Globus pallidus (tissue), 1 donor: ENCODE results near the gene ELAVL3.
"Not testable (repeated sequence)": the region's sequence is repeated elsewhere in the genome, so short reads cannot be mapped to it uniquely, and the experiment has no call there.

Source experiments
- DNase-seq: peaks from one replicate; pipeline ENCODE4 v3.0.0-alpha.2; 2015; ENCODE audit warnings: low spot score

The ELAVL3 gene

GRCh38 chr19:11486661-11487503, 6.0 kb upstream of the ELAVL3 start:
- no peak for DNase-seq

GRCh38 chr19:11485245-11485837, 4.5 kb upstream of the ELAVL3 start:
- DNase-seq, result no peak

GRCh38 chr19:11483366-11484111, 2.7 kb upstream of the ELAVL3 start:
- DNase-seq, result no peak

DNA sequence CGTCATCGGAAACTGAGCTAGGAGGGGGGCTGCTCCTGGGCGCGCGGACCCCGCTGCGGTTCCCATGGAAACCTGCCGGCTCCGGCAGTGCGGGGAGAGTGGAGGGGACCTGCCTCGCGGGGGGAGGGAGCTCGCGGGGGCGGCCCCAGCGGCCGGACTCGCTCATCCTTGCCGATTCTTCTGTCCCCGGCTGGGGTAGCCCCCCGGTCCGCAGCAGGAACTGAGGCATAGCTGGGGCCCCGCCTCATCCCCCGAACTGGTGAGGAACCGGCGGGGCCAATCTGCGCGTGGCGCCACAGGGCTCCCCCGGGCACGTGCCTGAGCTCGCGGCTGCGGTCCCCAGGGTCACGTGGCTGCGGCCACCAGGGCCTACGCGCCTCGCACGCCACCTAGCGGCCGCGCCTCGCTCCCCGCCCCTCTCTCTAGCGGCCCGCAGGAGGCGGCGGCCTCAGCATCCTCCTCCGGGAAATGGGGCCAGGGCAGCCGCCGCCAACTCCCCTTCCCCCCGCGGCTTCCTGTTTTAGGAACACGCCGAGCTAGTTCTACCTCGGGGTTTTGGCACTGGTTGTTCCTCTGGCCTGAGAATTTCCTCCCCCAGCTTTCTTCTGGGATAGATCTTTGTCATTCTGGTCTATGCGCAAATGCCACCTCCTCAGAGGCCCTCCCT, 1.7 kb upstream of the ELAVL3 start:
- peak; percentile 84 for DNase-seq

- DNase-seq, result peak; percentile 98
These were observed 913 bp upstream of the ELAVL3 start for GRCh38 chr19:11481534-11482383.

DNA sequence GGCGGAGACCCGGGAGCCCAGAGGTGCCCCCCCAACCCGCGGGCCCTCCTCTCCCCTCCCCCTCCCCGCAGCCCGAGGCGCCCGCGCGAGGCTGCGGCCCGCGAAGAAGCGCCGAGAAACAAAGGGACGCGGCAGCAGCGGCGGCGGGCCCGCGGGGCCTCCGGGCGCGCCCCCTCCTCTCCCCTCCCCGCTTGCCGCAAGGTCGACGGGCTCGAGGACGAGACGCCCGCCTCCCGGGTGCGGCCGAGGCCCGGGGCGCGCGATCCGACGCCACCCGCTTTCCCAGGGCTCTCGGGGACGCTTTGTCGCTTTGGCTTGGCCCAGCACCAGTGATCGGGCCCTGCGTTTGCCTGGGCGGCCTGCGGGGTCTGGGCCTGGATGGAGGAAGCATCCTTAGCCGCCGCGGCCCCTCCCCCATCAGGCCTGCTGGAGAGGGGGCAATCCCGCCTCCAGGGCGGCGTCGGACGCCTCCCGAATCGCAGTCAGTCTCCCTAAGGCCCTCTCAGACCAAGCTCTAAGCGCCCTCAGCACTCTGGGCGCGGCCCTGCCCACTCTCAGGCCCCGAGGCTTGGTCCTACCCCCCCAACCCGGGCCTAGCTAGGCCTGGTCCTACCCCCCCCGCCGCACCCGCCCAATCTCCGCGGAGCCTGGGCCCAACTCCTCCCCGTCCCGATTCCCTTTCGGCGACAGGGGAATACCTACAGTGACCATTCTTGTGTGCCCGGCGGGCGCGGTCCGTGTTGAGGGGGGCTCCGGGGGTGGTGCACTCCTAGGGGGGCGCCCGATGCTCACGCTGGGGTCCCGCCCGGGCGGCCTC, 740 bp downstream of the ELAVL3 start:
- DNase-seq, result peak; percentile 41

DNA sequence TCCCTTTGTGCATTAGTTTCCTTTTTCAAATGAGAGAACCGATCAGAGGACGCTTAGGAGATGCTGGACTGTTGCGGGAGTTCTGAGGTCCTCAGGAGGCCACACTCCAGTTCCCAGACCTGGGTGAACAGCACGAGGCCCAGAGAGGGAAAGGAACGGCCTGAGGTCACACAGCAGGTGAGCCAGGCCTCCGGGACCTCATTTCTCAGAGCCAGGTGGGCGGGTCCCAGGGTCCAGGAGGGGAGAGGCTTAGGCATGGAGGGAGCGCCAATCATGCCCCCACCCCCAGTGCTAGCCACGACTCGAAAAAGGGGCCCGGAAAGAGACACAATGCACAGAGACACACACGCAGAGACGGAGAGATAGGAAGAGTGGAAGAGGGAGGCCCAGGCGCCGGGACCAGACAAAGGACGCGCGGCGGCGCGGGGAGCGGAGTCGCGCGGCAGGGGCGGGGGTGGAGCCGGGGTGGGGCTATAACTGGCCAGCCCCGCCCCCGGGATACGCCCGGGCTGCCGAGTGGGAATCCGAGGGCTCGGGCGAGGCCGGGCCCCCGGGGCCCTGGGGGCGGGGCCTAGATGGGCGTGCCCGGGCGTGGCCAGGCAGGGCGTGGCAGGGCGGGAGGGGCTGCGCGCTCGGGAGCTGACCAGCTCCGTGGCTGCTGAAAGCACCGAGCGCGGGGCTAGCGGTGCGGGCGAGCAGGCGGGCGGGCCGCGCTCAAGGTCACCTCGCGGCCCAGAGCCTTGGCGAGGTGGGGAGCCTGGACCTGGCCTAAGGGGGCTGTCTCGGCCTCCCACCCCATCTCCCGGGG, 1.6 kb downstream of the ELAVL3 start:
- peak; percentile 88 for DNase-seq

- DNase-seq, result peak; percentile 73
These were observed 2.4 kb downstream of the ELAVL3 start for GRCh38 chr19:11478167-11479089.

GRCh38 chr19:11475861-11476260, 5.0 kb downstream of the ELAVL3 start:
- no peak for DNase-seq

DNA sequence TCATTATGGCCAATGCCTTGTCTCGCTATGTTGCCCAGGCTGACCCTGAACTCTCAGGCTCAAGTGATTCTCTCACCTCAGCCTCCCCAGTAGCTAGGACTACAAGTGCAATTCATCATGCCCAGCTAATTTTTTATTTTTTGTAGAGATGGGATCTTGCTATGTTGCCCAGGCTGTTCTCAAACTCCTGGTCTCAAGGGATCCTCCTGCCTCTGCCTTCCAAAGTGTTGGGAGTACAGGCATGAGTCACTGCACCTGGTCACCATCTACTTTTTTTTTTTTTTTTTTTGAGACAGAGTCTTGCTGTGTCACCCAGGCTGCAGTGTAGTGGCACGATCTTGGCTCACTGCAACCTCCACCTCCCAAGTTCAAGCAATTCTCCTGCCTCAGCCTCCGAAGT, 5.5 kb downstream of the ELAVL3 start:
- not testable (repeated sequence) for DNase-seq

- no peak for DNase-seq
These were observed 7.1 kb downstream of the ELAVL3 start for GRCh38 chr19:11473725-11474124.

GRCh38 chr19:11468266-11468845, 12.5 kb downstream of the ELAVL3 start:
- not testable (repeated sequence) for DNase-seq

DNA sequence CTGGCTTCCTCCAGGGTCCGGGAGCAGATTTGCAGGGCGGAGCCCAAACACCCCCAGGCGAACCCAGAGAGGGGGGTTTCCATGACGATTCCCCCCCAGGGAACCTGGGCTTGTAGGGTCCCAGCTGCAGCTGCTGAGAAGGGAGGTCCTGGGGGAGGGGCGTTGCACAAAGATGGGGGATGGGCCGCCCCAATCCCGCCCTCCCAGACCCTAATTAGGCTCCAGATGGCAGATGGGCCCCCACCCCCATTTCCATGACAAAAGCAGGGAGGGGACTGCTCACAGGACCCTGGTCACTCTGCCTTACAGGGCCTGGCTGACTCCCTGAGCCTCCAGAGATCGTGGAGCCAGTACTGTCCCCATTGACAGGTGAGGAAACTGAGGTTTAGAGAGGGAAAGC, 15.2 kb downstream of the ELAVL3 start:
- DNase-seq, result no peak

DNA sequence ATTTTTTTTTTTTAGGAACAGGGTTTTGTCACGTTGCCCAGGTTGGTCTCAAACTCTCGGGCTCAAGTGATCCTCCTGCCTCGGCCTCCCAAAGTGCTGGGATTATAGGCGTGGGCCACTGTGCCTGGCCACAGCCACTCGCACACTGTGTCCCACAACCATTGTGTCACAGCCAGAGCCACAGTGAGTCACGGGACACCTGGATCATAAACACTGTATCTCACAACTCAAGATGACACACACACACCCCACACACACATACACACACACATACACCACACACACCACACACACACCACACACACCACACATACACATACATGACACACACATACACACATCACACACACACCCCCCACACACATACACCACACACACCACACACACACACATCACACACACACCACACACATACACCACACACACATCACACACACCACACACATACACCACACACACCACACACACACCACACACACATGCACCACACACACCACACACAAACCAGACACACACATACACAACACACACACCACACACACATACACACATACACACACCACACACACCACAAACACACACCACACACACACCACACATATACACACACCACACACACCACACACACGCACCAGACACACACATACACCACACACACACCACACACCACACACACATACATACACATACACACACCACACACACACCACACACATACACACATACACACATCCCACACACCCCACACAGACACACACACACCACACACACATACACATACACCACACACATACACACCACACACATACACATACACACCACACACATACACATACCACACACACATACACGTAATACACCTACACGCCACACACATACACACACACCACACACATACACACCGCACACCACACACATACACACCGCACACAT, 16.2 kb downstream of the ELAVL3 start:
- DNase-seq, result no peak

DNA sequence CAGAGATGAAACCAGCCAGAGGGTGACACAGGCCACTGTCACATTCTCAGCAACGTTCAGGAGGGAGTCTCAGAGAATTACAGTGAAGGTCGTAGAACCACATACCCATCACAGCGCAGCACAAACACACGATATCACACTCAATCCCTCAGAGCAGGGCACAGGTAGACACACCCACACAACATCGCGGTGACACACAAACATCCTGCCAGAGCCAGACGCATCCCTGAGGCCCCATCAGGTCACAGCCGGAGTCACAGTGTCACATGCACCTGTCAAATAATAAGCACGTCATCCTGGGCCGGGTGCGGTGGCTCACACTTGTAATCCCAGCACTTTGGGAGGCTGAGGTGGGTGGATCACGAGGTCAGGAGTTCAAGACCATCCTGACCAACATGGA, 17.5 kb downstream of the ELAVL3 start:
- DNase-seq, result no peak

DNA sequence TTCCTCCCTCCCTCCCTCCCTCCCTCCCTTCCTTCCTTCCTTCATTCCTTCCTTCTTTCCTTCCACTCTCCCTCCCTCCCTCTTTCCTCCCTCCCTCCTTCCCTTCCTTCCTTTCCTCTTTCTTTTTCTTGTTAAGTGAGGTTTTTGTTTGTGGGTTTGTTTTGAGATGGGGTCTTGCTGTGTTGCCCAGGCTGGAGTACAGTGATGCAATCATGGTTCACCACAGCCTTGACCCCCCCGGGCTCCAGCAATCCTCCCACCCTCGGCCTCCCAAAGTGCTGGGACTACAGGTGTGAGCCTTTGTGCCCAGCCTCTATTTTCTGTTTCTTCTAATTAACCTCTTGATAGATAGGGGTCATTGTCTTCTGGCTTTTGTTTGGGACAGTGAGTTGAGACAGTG, 19.4 kb downstream of the ELAVL3 start:
- no peak for DNase-seq

DNA sequence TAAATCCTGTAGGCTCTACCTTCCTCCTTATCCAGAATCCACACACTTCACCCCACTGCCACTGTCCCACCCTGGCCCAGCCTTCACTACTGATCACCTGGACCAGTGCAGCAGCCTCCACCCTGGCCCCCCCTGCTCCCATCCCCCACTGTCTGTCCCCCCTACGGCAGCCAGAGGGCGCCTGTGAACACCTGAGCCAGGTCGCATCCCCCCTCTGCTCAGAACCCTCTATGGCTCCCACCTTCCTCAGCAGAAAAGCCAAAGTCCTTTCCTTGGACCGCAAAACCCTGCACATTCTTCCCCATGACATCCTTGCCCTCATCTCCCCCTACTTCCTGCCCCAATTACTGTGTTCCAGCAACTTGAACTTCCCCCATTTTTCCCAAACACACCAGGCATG, 20.6 kb downstream of the ELAVL3 start:
- DNase-seq, result no peak
